Left ventricle myocardium inferior (tissue), 1 donor: Measurements from ENCODE around the gene FAM181A. TPM values are rescaled to one million over a fixed set of nuclear protein-coding genes. Genes with fewer than 3 reads are reported as not detected.

ENCODE experiments used
- DNase-seq: peaks from one replicate; pipeline ENCODE4 v3.0.0-alpha.2; 2020
- H3K27ac ChIP-seq: fragments of 200-600 bp; replicated peaks from 2 replicates; pipeline ENCODE4 v1.8.0; 2021
- H3K27me3 ChIP-seq: fragments of 200-600 bp; 2 replicates; pipeline ENCODE4 v1.8.0; 2021; ENCODE audit warnings: low read depth
- H3K36me3 ChIP-seq: fragments of 200-600 bp; 2 replicates; pipeline ENCODE4 v1.8.0; 2021
- H3K4me1 ChIP-seq: fragments of 200-600 bp; 2 replicates; pipeline ENCODE4 v1.8.0; 2021
- H3K4me3 ChIP-seq: fragments of 200-600 bp; 2 replicates; pipeline ENCODE4 v1.8.0; 2021; ENCODE audit warnings: mild to moderate bottlenecking, moderate library complexity
- H3K9me3 ChIP-seq: fragments of 200-600 bp; replicated peaks from 2 replicates; pipeline ENCODE4 v1.8.0; 2021
- intact Hi-C: fragments of 100-400 bp; cut with micrococcal nuclease; formaldehyde crosslinking; loops from one replicate; pipeline ENCODE4 v1.11.0; 2022
- total RNA-seq: library from RNA; stranded (reverse); fragmentation: NEBNext Ultra II Directional; extraction: Animal tissue kit (Norgen Biotek cat#: 25700); gene quantifications from one replicate; pipeline ENCODE4 v1.2.1, GENCODE V29; 2021
- TF ChIP-seq, protein P1 (sequence below): fragments of 200-600 bp; IDR thresholded peaks from 2 replicates; pipeline ENCODE4 v1.8.0; 2021; ENCODE audit warnings: antibody characterized with exemption, mild to moderate bottlenecking, borderline replicate concordance
- donor health status: DM: no; HTN: yes; CAD: no; lungs with severe emphysema.

Gene FAM181A
- total RNA-seq, 1 donor from 2014 or later = not detected

DNA sequence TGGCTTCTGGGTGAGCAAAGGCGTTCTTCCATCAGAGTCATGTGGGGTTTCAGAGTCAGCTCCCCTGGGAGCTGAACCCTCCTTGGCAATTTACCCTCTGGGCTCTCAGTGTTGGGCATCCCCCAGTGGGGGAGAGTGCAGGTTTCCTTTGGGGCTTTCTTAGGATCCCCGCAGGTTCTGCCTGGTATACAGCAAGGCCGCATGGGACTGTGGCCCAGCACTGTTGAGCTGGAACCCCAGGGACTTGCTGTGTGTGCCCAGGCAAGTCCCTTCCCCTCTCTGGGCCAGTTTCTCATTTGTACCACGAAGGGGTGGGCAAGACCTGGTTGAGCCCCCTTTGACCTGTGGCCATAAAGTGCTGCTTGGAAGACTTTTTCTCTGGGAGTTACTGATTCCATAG, 5.5 kb downstream of the FAM181A start:
- Histone ChIP-seq H3K4me3 (no peak overlapping the region), H3K9me3 (no peaks in the 10 kb centered on the region), H3K4me1 (peaks cover 9% of the 10 kb centered on the region), H3K27ac (no peak overlapping the region), H3K27me3 (no peaks in the 10 kb centered on the region), H3K36me3 (peaks cover 54% of the 10 kb centered on the region)
- TF ChIP-seq, protein P1, sequence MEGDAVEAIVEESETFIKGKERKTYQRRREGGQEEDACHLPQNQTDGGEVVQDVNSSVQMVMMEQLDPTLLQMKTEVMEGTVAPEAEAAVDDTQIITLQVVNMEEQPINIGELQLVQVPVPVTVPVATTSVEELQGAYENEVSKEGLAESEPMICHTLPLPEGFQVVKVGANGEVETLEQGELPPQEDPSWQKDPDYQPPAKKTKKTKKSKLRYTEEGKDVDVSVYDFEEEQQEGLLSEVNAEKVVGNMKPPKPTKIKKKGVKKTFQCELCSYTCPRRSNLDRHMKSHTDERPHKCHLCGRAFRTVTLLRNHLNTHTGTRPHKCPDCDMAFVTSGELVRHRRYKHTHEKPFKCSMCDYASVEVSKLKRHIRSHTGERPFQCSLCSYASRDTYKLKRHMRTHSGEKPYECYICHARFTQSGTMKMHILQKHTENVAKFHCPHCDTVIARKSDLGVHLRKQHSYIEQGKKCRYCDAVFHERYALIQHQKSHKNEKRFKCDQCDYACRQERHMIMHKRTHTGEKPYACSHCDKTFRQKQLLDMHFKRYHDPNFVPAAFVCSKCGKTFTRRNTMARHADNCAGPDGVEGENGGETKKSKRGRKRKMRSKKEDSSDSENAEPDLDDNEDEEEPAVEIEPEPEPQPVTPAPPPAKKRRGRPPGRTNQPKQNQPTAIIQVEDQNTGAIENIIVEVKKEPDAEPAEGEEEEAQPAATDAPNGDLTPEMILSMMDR = no peak
- intact Hi-C loops = no loop called here
- no peak for DNase-seq

DNA sequence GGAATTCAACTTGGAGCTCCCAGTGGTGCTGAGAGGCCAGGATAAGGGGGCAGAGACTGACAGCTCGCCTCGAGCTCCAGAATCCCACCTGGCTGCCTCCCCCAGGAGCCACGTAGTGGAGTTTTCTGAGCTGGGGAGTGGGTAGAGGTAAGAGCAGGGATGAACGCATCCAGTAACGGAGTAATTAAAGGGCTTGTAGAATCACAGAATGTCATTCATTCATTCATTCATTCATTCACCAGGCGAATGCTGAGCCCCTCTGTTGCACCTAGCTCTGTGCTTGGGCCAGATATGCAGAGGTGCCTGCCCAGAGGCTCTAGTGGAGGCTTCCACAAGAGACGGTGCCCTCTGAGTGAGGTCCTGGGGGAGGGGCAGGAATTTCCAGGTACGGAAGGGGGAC, 8.1 kb downstream of the FAM181A start:
- H3K4me3 ChIP-seq = no peak overlapping the region
- intact Hi-C loops = no loop called here
- H3K27ac ChIP-seq = no peak overlapping the region
- H3K9me3 ChIP-seq = no peaks in the 10 kb centered on the region
- peaks cover 21% of the 10 kb centered on the region for H3K4me1 ChIP-seq
- peaks cover 17% of the 10 kb centered on the region for H3K27me3 ChIP-seq
- H3K36me3 ChIP-seq = peaks cover 73% of the 10 kb centered on the region
- DNase-seq = no peak
- TF ChIP-seq, protein P1 = no peak

DNA sequence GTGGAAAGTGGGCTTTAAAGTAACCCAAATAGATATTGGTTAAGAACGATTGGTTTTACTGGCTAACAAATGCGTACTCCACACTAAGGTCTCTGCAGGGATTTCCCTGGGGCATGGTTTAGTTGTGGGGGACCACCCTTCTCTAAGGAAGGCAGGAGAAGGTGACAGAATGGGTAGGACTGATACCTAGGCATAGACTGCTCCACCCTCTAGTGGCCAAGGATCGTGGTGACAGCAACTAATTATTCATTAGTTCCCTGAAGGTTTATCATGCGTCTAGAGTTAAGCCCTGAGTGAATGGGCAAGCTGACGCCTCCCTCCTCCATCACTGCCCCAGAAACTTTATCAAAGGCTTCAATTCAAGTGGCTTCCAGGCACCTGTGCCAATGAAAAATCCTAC, 9.1 kb downstream of the FAM181A start:
- no peak overlapping the region for H3K4me3 ChIP-seq
- TF ChIP-seq, protein P1 = no peak
- no peak for DNase-seq
- H3K4me1 ChIP-seq = peaks cover 22% of the 10 kb centered on the region
- H3K27ac ChIP-seq = no peak overlapping the region
- H3K27me3 ChIP-seq = peaks cover 17% of the 10 kb centered on the region
- H3K9me3 ChIP-seq = no peaks in the 10 kb centered on the region
- H3K36me3 ChIP-seq = peaks cover 80% of the 10 kb centered on the region
- intact Hi-C loops = no loop called here

DNA sequence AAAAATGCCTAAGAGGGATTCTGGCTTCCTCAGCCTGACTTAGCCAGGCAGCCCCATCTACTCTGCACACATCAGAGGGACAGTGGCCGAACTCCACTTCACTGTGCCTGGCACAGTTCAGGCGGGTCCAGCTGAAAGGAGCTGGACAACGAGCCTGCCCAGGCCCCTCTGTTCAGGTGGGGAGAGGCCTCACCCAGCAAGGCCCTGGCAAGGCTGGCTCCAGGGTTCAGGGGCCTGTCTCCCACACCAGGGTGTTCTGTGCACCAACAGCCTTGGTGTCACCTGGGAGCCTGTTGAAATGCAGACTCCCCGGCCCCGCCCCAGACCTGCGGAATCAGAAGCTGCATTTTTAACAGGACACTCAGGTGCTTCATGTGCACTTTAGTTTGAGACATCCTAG, 9.8 kb downstream of the FAM181A start:
- H3K36me3 ChIP-seq = peaks cover 85% of the 10 kb centered on the region
- no peak overlapping the region for H3K27ac ChIP-seq
- DNase-seq = no peak
- peaks cover 17% of the 10 kb centered on the region for H3K27me3 ChIP-seq
- no peak overlapping the region for H3K4me3 ChIP-seq
- intact Hi-C loops = no loop called here
- TF ChIP-seq, protein P1 = no peak
- no peaks in the 10 kb centered on the region for H3K9me3 ChIP-seq
- H3K4me1 ChIP-seq = peaks cover 26% of the 10 kb centered on the region

DNA sequence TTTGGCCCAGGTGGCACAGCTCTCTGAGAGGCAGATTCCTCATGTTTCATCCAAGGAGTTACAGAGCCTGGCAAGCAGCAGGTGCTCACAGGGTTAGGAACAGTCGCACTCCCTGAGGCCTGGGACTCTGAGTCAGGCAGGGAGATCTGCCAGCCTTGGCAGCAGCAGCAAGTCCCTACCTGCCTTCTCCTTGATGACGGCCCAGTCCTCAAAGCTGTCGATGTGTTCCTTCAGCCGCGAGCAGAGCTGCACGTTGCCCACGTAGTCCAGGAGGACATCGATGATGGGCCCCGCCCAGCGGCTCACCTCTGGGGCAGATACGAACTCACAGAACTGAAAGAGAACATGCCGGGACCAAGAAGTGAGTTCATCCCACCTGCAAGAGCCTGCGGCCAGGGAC, 10.4 kb downstream of the FAM181A start:
- Histone ChIP-seq H3K27ac (peak overlapping the region; percentile 6), H3K36me3 (peaks cover 86% of the 10 kb centered on the region)

More for the DNA sequence above, 10.4 kb downstream of the FAM181A start:
- intact Hi-C loops = no loop called here
- peaks cover 17% of the 10 kb centered on the region for H3K27me3 ChIP-seq
- no peaks in the 10 kb centered on the region for H3K9me3 ChIP-seq
- DNase-seq = no peak
- TF ChIP-seq, protein P1 = no peak
- H3K4me1 ChIP-seq = peaks cover 28% of the 10 kb centered on the region
- no peak overlapping the region for H3K4me3 ChIP-seq
